ENCODE data around the gene SNX25.

Gene SNX25

DNA sequence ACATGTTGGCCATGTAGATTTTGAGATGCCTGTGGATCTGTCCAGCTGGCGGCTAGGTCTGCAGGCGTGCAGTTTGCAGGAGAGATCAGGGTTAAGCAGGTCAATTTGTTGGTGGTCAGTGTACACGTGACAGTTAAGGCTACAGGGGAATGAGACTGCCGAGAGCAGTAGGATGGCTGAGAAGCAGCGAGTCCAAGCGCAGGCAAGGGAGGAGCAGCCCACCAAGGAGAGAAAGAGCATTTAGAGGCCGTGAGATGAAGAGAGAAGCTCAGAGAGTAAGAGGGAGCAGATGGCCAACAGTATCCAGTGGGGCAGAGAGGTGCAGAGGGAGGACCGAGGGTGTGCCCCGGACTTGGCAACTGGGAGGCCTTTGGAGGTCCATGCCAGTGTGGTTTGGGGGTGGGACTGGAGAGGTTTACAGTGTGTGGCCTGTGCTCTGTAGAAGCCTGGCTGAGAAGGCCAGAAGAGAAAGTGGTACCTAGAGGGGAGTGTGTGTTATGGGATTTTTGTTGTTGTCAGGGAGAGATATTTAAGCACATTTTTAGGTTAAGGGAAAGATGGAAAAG lies 18.4 kb downstream of the SNX25 start:
- Histone ChIP-seq H3K36me3 (no peaks in the 10 kb centered on the region), H3K9me3 (no peaks in the 10 kb centered on the region), H3K4me3 (ENCODE audit: low read depth in 1 of 2, low read length in 1 of 2) (no peak overlapping the region), H3K27me3 (peaks cover 45% of the 10 kb centered on the region), H3K4me1 (ENCODE audit: control insufficient read depth in 1 of 2, insufficient read depth in 1 of 2, low read depth in 1 of 2, low read length in 1 of 2) (no peaks in the 10 kb centered on the region), H3K27ac (no peak overlapping the region)
- no peak for TF ChIP-seq CTCF (IDR thresholded peaks at IDR 0.05)

GRCh38 chr4:185229021-185229818 lies 19.8 kb downstream of the SNX25 start:
- TF ChIP-seq CTCF (IDR thresholded peaks at IDR 0.05) = no peak
- H3K4me1 ChIP-seq (ENCODE audit: control insufficient read depth in 1 of 2, insufficient read depth in 1 of 2, low read depth in 1 of 2, low read length in 1 of 2) = no peaks in the 10 kb centered on the region
- H3K9me3 ChIP-seq = no peaks in the 10 kb centered on the region
- peaks cover 48% of the 10 kb centered on the region for H3K27me3 ChIP-seq
- H3K4me3 ChIP-seq (ENCODE audit: low read depth in 1 of 2, low read length in 1 of 2) = no peak overlapping the region
- H3K36me3 ChIP-seq = no peaks in the 10 kb centered on the region
- H3K27ac ChIP-seq = no peak overlapping the region

GRCh38 chr4:185232370-185232769 lies 23.0 kb downstream of the SNX25 start:
- peaks cover 25% of the 10 kb centered on the region for H3K27me3 ChIP-seq
- TF ChIP-seq CTCF (IDR thresholded peaks at IDR 0.05) = no peak
- no peaks in the 10 kb centered on the region for H3K36me3 ChIP-seq
- H3K4me3 ChIP-seq (ENCODE audit: low read depth in 1 of 2, low read length in 1 of 2) = no peak overlapping the region
- no peaks in the 10 kb centered on the region for H3K9me3 ChIP-seq
- H3K27ac ChIP-seq = no peak overlapping the region
- no peaks in the 10 kb centered on the region for H3K4me1 ChIP-seq (ENCODE audit: control insufficient read depth in 1 of 2, insufficient read depth in 1 of 2, low read depth in 1 of 2, low read length in 1 of 2)

GRCh38 chr4:185235119-185235842 lies 25.9 kb downstream of the SNX25 start:
- H3K27me3 ChIP-seq = peaks cover 13% of the 10 kb centered on the region
- TF ChIP-seq CTCF (IDR thresholded peaks at IDR 0.05) = no peak
- no peaks in the 10 kb centered on the region for H3K36me3 ChIP-seq
- no peaks in the 10 kb centered on the region for H3K9me3 ChIP-seq
- no peak overlapping the region for H3K4me3 ChIP-seq (ENCODE audit: low read depth in 1 of 2, low read length in 1 of 2)
- H3K4me1 ChIP-seq (ENCODE audit: control insufficient read depth in 1 of 2, insufficient read depth in 1 of 2, low read depth in 1 of 2, low read length in 1 of 2) = no peaks in the 10 kb centered on the region
- no peak overlapping the region for H3K27ac ChIP-seq

DNA sequence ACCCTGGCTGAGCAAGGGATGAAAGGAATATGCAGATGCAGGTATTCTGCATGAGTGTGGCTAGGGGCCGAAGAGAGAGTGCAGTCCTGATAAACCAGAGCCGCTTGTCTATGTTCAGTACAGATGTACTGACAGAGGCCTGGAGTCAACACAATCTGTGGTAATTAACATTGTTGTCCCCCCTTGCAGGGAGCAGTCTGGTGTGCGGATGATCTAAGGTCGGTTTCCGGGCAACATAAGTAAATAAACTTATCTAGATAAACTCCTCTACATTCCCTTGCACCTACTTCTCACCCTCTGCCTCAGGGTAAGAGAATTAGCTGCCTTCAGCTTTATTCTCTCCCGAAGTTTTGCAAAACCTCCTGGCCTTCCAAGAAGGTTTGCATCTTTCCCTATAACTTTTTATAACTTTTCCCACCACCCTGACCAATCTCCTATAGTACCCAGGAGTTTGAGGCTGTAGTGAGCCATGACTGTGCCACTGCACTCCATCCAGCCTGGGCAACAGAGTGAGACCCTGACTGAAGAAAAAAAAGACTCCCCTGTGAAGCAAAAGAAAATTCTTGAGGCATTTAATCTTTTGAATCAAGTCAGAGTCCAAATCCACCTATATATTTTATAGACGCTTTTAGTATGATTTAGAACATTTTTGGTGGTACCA lies 26.6 kb downstream of the SNX25 start:
- Histone ChIP-seq H3K27ac (no peak overlapping the region), H3K4me1 (ENCODE audit: control insufficient read depth in 1 of 2, insufficient read depth in 1 of 2, low read depth in 1 of 2, low read length in 1 of 2) (no peaks in the 10 kb centered on the region), H3K9me3 (no peaks in the 10 kb centered on the region), H3K36me3 (no peaks in the 10 kb centered on the region), H3K4me3 (ENCODE audit: low read depth in 1 of 2, low read length in 1 of 2) (no peak overlapping the region), H3K27me3 (peaks cover 13% of the 10 kb centered on the region)
- TF ChIP-seq CTCF (IDR thresholded peaks at IDR 0.05) = no peak

Measured in neutrophil (primary cell).